DMS153 treated with DMSO at 0.1 percent for 48 hours (cell line): ENCODE results near the gene ZHX3.

Experiments used
- DNase-seq: peaks from one replicate; lab custom pipeline; 2025; ENCODE audit not compliant: unreplicated experiment; lab: John Stamatoyannopoulos, UW

Gene ZHX3

GRCh38 chr20:41191562-41192500 is 125.7 kb downstream of the ZHX3 start:
- DNase-seq: no peak

GRCh38 chr20:41187668-41188067 is 129.9 kb downstream of the ZHX3 start:
- no peak for DNase-seq

GRCh38 chr20:41185013-41185757 is 132.3 kb downstream of the ZHX3 start:
- DNase-seq: no peak

- no peak for DNase-seq
Measured at GRCh38 chr20:41183831-41184230, 133.7 kb downstream of the ZHX3 start.

- DNase-seq: no peak
Measured at GRCh38 chr20:41183391-41183790, 134.1 kb downstream of the ZHX3 start.

- no peak for DNase-seq
Measured at GRCh38 chr20:41182296-41183212, 135.0 kb downstream of the ZHX3 start.

- DNase-seq: no peak
Measured at GRCh38 chr20:41181567-41181966, 136.0 kb downstream of the ZHX3 start.

- no peak for DNase-seq
Measured at GRCh38 chr20:41180599-41181333, 136.8 kb downstream of the ZHX3 start.

GRCh38 chr20:41179961-41180360 is 137.6 kb downstream of the ZHX3 start:
- no peak for DNase-seq

GRCh38 chr20:41178904-41179432 is 138.6 kb downstream of the ZHX3 start:
- DNase-seq: no peak

- no peak for DNase-seq
Measured at GRCh38 chr20:41178495-41178894, 139.0 kb downstream of the ZHX3 start.

GRCh38 chr20:41177636-41178035 is 139.9 kb downstream of the ZHX3 start:
- no peak for DNase-seq

GRCh38 chr20:41176711-41177552 is 140.6 kb downstream of the ZHX3 start:
- DNase-seq: no peak

GRCh38 chr20:41175727-41176330 is 141.7 kb downstream of the ZHX3 start:
- DNase-seq: no peak

- DNase-seq: no peak
Measured at GRCh38 chr20:41175201-41175651, 142.3 kb downstream of the ZHX3 start.

GRCh38 chr20:41174782-41175181 is 142.7 kb downstream of the ZHX3 start:
- DNase-seq: no peak

GRCh38 chr20:41174373-41174772 is 143.2 kb downstream of the ZHX3 start:
- DNase-seq: no peak

GRCh38 chr20:41173791-41174341 is 143.7 kb downstream of the ZHX3 start:
- DNase-seq: no peak
